LNCaP clone FGC (cell line): ENCODE results near the gene FREM2.
A peak's percentile ranks its signal among the peaks of the same experiment; 100 is the strongest.

Source experiments
- DNase-seq: peaks from one replicate; pipeline ENCODE4 v3.0.0-alpha.2; 2011; ENCODE audit warnings: low read depth
- H3K4me3 ChIP-seq: 2 replicates; pipeline ENCODE4 v1.5.1; 2011; ENCODE audit warnings: mild to moderate bottlenecking, low read depth, low read length, control low read depth
- CTCF ChIP-seq: IDR thresholded peaks from 2 replicates; pipeline ENCODE4 v1.5.1; 2012; ENCODE audit warnings: mild to moderate bottlenecking; ENCODE audit not compliant: control insufficient read depth, insufficient read depth; ENCODE audit errors: extremely low read depth

The FREM2 gene

GRCh38 chr13:38866649-38867048 is 179.8 kb downstream of the FREM2 start:
- DNase-seq, result peak; percentile 10
- no peak overlapping the region for H3K4me3 ChIP-seq
- TF ChIP-seq CTCF, result peak; percentile 48

- no peak overlapping the region for H3K4me3 ChIP-seq
- no peak for TF ChIP-seq CTCF
- no peak for DNase-seq
These were observed 181.5 kb downstream of the FREM2 start for GRCh38 chr13:38868399-38868798.

DNA sequence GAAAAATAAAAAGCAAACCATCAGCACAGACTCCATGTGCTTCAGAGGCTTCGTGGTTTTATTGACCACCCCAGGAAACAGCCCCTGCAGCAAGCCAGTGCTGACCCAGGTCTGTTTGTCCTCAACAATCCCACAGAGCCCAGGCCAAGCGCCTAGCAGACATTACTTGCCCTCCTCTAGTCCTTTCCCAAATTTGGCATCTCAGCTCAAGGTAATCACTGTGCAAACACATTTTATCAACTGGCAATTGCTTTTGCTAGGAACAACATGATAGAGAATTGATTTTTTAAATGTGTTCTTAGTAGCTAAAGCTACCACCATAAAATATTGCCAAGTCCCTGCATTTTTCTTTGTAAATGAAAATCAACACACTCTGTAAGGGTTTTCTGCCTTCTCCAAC is 182.0 kb downstream of the FREM2 start:
- TF ChIP-seq CTCF, result no peak
- no peak overlapping the region for H3K4me3 ChIP-seq
- no peak for DNase-seq

- no peak for TF ChIP-seq CTCF
- H3K4me3 ChIP-seq, result no peak overlapping the region
- DNase-seq, result no peak
These were observed 184.4 kb downstream of the FREM2 start for GRCh38 chr13:38871275-38871674.

GRCh38 chr13:38872693-38873092 is 185.8 kb downstream of the FREM2 start:
- no peak overlapping the region for H3K4me3 ChIP-seq
- no peak for DNase-seq
- TF ChIP-seq CTCF, result peak; percentile 48

DNA sequence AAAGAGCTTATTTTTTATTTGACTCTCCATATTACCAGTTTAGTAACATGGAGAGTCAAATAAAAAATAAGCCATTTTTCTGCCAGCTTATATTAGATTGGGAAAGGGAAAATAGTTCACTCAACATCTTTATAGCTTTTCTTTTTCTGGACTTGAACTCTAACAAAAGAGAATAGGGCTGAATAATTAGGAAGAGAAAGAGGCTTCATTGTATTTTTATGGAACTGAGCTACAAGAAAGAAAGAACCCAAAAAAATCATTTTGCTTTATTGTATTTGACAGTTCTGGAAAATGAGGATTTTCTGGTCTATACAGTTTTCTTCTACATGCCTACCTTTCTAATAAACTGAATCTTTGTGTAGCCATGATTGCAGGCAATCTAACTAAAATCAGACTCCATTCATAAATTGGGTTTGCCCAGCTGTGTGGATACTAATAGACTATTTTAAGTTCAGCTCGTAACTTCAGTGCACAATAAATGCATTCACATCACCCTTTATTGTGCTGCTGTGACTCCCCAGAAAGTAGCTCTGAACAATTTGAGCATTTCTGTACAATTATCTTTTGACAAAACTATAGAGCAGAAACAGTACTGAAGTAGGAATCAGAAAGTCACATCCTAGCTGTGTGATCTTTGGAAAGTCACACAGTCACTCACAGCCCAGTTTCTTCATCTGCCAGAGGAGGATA is 188.5 kb downstream of the FREM2 start:
- TF ChIP-seq CTCF, result no peak
- no peak overlapping the region for H3K4me3 ChIP-seq
- no peak for DNase-seq

DNA sequence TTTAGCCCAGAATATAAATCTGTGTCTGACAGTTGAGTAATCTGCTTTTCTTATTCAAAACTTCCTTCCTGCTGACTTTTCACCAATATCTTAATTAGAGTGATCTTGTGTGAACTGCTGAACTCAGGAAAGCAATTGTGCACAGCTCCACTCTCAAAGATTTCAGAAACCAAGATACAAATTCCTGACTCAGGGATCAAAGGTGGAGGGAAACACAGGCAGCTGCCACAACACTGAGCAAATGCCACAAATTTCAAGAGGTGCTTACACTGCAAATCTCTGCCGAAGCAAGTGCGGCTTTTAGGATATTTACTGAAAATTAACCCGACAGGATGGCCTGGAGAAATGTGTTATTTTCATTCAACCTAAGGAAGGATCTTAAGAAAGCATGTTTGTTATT is 192.4 kb downstream of the FREM2 start:
- DNase-seq, result no peak
- H3K4me3 ChIP-seq, result no peak overlapping the region
- no peak for TF ChIP-seq CTCF
